Ammon's horn (tissue), 1 donor: ENCODE data around the gene LAMTOR2.
"Not testable (repeated sequence)": the region's sequence is repeated elsewhere in the genome, so short reads cannot be mapped to it uniquely, and the experiment has no call there.

Experiments
- DNase-seq: peaks from one replicate; pipeline ENCODE4 v3.0.0-alpha.2; 2016; ENCODE audit warnings: low spot score

The LAMTOR2 gene

DNA sequence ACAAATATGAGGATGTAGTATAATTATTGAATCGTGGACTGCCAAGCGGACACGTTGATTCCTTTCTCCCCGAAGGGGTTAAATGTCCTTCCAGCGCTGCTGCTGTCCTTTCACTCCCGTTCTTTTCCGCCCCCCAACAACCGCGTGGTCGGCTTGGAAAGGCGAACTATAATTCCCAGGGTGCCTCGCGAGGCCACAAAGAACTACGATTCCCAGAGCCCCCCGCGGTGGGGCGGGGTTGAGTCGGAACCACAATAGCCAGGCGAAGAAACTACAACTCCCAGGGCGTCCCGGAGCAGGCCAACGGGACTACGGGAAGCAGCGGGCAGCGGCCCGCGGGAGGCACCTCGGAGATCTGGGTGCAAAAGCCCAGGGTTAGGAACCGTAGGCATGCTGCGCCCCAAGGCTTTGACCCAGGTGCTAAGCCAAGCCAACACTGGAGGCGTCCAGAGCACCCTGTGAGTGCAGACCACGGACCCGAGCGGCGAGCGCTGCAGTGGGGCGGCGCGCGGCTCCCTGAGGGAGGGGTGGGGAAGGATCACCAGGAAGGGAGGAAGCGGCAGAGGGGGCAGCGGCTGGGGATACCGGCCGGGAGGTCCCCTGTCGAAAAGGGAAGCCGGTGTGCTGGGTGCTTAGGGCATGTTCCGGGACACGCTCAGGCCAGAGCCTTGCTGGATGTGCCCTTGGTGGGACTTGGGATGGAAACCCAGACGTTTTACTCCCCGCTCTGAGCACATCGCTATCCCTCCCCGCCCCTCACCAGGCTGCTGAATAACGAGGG lies at the start of gene LAMTOR2:
TSS of gene LAMTOR2 (plus strand) at position 283 of the 781 bp plus-strand sequence. CDS start at position 391, 108 bp downstream.
- DNase-seq = peak; percentile 97

DNA sequence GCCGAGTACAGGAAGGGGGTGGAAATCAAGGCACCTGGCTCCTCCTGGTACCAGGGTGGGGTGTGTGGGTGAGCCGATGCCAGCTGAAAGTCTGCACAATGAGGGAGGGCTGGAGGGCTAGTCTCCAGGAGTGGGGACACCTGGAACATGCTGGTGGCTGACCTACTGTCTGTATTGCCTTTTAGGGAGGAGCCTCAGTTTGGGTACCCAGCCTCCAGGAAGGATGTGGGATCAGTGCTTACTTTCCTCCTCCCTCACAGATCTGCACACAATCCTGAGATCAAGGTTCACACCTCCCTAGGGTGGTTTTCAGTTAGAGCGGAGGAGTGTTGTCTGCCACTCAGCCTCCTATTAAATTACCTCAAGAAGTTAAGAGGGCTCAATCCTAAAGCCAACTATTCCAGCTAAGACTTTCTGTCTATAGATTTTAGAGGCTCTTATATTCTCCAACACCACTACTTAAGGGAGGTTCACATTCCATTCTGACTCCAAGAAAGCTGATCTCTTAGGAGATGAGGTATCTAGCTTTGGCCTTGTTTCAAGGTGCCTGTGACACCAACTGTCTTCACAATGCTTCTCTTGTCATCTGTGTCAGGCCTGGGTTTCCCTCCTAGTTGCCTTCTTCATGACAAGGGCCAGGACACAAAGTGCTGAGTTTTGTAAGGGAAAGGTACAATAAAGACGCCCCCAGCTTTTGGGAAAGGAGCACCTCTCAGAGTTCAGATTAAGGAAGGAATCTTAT lies 49.6 kb upstream of the LAMTOR2 start:
- DNase-seq = no peak

DNA sequence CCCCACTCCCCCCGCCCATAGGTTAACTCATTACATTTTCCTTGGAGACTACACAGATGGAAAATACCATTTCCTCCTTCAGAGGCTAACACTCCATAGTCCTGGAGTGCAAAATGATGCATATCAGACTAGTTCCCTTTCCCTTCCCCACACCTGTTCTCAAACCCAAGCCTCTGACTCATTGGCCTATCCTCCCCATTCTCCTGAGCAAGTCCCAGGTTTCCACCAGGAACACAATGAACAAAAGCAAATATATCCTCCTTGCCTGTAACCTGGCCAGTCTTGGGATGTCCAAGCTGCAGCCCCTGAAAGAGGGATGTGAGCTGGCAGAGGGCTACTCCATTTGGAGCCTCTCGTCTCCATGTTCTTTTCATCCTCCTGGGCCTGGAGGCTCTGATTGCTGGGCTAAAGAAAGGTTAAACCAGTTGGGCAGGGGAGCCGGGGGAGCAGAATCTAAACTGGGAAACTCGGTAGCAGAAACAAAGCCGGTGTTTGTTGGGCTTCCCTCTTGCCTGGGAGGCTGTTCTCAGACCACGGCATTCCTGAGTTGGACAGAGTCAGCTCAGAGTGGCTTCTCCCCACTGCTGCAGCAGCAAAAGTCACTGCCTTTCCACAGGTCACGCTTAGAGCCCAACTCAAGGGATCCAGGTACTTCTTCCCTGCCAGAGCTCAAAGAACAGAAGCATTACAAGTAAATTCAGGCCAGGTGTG lies 47.8 kb upstream of the LAMTOR2 start:
- DNase-seq = no peak

DNA sequence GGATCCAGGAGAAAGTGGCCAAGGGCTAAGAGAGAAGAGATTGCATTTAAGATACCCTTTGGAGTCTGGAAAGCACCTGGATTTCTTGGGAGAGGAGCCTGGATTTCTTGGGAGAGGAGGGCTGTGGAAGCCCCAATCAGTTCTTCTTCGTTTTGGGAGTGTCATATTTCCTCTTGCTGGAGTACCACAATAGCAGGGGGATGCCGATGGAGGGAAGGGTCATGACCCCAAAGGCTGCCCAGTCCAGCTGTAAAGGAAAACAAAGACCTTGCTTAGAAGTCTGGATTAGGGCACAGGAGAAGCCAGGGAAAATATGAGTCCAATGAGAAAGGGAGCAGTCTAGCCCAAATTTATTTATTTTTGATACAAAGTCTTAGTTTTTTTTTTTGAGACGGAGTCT lies 45.2 kb upstream of the LAMTOR2 start:
- no peak for DNase-seq

DNA sequence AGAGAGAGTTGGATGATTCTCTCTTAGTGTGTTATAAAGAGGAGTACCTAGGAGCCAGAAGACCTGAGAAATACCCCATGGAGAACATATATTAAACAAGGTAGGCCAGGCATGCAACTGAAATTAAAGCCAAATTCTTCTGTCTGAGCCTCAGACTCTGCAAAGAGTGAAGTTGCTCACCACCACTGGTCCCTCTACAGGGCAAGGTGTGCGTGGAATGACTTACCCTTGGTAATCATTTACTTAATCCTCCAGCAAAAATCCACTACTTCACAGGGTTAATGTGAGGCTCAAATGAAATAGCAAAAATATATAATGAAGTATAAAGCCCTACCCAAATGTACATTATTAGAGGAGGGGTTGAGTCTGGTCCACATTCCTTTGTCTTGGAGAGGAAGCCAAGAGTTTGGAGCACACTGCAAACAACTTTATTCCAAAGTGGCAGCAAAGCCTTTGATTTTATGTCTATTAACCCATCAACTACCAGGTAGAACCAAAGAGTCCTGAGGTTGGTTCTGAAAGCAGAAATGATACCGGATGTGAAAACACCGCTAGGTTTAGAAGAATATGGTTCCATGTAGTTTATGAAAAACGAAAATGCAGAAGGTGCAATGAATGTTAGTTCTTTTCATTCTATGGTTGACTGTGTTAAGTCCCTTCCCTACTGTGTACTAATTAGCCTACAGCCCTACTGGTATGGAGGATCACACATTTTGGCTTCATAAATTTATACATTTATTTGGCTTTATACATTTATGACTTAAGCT lies 42.3 kb upstream of the LAMTOR2 start:
- DNase-seq = no peak

DNA sequence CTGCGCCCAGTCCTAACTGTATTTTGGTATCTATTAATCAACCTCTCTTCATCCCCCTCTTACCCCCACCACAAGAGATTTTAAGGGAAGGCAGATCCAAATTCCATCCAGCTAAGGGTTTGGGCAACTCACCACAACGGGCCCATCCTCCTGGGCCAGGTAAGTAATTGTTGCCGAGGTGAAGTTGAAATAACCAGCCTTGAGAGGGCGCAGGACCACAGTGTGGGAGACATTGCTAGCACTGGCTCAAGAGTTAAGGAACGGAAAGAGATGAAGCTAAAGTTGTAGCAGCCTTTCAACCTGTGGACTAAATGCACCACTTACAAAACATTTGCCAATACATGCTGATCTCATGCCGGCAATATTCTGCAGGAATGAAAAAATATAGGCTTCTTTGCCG lies 39.8 kb upstream of the LAMTOR2 start:
- no peak for DNase-seq

DNA sequence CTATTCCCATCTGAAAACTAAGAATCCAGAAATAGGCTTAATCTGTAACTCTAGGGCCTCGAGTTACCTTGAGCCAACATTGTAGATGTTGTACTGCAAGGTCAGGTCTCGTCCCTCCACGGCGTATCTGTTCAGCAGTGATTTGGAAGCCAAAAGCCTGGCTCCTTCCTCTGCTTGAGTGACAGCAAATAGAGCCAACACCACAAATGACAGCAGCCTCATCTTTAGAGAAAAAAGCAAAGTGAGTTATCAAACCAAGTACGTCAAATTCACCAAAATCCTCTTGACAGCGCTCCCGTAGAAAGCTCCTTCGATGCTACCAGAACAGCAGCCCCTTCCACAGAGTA lies 34.7 kb upstream of the LAMTOR2 start:
- no peak for DNase-seq

DNA sequence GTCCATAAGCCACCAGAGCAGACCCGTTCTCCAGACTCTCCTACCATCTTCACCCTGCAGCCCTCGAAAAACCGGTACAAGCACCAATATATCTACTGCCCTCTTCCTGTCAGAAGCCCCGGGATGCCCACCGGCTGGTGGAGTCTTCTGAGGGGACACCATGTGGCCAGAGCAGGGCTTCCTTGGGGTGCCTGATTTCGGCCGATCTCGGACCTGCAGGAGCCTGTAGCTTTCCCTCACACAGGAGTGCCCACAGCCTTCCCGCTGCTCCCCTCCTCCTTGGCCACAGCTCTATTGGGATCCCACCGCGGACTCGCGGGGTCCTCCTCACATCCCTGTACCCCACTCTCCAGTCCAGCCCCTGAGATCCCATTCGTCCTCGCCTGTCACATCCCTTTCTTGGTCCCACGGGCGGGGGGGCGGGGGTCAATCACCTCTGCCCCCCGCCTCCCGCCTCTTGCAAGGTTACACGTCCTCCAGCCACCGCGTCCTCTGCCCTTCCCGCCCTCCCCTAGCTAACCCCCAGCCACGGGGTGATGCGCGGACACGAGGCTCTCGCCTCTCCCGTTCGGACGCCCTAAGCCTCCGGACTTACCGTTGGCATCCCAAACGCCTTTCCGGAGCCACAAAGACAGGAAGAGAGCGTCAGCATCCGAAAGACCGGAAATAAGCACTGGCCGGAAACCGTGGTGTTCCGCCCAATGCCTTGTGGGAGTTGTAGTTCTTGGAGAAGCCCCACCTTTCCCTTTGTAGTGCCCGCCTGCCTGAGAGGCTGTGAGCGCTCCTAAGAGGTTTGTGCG lies 34.1 kb upstream of the LAMTOR2 start, which contains the start of gene SSR2:
TSS of gene SSR2 (minus strand) at position 659 of the 800 bp plus-strand sequence. CDS start 784 bp downstream, outside the sequence.
- DNase-seq = peak; percentile 96

DNA sequence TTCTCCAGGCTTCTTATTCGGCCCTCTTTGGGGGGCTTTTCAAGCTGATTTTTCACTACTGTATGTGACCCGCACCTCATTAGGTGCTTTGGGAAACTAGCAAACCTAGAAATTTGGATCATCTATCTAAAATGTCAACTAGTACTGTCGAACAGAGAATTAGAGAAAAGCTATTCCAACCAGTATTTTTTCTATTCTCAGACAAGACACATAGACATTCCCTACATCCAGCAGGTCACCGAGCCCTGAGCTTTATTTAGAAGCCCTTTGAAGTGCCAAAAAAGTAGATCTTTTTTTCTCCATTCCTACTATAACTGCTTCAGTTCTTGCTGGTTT lies 33.5 kb upstream of the LAMTOR2 start:
- DNase-seq = no peak

DNA sequence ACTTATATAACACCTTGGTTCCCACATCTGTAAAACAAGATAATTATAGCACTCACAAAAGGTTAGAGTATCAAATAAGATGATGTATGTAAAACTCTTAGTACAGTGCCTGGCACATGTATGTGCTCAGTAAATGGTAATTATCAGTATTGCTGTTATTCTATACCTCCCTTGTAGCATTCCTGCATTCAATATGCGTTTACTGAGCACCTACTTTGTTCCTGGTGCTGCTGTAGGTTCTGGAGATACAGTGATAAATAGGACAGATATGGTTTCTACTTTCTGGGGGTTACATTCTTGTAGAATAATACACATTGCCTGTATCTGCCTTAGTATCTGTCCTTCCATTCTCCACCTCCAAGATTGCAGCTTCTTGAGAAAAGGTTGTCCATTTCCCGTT lies 32.6 kb upstream of the LAMTOR2 start:
- no peak for DNase-seq

DNA sequence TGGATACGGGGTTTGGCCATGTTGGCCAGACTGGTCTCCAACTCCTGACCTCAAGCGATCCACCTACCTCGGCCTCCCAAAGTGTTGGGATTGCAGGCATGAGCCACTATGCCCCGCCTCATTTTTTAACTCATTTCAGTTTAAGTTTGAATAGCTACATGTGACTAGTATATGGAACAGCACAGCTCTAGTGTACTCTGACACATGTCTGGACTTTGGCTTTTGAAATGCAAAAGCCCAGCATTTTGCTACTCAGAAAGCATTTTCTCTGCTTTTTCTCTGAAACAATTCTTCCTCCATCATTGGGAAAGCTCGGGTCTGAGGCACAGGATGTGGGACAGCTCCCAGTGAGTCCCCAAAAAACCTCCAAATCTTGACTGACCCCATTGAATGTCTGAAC lies 29.8 kb upstream of the LAMTOR2 start:
- DNase-seq = no peak

DNA sequence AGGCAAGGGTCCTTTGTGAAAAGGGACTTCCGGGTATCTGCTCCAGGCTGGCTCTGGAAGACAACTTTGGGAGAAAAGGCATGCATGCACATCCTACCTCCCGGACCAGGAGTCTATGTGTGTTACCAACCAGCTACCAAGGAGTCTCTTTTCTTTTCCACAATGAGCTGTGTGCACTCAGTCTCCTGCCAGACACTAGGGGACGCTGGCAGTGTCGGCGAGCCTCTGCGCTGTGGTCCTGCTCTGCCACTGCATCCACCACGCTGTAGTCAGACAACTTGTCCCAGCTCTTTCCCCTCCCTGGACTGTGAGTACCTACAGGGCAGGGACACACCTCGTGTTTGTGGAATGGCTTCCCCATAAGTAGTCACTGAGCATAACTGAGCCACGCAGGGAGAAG lies 28.7 kb upstream of the LAMTOR2 start:
- peak; percentile 30 for DNase-seq

DNA sequence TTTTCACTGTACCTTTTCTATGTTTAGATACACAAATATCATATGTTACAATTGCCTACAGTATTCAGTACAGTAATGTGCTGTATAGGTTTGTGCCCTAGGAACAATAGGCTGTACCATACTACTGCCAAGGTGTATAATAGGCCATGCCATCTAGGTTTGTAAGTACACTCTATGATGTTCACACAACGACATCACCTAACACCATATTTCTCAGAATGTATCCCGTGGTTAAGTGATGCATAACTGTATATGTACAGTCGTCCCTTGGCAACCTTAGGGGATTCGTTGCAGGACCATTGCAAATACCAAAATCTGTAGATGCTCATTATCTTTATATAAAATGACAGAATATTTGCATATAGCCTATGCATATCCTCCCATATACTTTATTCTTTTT lies 28.0 kb upstream of the LAMTOR2 start:
- no peak for DNase-seq

DNA sequence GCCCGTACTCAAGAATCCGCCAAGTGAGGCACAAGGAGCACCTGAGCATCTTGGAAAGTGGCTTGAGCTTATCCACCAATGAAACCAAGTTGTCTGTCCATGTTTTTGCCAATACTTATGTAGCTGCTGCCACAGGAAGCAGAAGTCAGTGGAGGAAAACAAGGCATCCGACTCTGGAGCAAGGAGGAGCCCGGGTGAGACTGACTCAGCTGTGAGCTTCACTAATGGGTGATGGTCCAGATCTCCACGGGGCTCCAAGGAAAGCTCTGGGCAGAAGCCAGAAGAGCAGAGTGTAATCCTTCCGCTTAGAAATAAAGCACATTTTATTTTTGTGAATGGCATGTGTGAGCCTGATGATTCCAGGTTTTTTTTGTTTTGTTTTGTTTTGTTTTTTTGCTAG lies 21.6 kb upstream of the LAMTOR2 start:
- no peak for DNase-seq

DNA sequence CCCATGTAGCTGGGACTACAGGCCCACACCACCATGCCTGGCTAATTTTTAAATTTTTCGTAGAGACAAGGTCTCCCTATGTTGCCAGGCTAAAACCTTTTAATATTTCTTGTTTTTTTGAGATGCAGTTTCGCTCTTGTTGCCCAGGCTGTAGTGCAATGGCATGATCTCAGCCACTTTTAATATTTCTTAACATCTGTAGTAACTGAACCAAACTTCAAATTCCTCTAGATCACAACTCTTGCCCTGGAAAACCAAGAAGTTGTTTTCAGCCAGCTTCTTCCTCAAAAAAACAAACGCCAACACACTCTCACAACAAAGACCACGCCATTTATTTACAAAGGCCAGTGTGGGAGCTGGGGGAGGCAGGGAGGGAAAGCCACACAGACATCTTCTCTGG lies 19.6 kb upstream of the LAMTOR2 start:
- not testable (repeated sequence) for DNase-seq

DNA sequence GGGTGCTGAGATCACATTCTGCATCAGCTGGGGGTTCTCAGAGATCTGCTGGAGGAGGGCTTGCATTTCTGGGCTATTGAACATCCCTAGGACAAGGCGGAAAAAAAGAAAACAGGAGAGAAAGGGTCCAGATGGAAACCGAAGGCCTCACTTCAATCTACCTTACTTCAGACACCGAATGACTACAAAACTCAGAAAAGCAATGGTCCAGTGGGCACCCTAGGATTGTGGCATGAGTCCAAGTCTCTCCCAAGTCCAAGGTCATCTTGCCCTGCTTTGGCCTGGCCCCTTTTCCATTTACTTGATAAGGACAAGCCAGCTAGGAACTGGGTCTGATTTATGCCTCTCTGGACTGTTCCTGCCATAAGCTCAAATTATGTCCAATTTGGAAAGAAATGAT lies 11.8 kb upstream of the LAMTOR2 start:
- DNase-seq = no peak

DNA sequence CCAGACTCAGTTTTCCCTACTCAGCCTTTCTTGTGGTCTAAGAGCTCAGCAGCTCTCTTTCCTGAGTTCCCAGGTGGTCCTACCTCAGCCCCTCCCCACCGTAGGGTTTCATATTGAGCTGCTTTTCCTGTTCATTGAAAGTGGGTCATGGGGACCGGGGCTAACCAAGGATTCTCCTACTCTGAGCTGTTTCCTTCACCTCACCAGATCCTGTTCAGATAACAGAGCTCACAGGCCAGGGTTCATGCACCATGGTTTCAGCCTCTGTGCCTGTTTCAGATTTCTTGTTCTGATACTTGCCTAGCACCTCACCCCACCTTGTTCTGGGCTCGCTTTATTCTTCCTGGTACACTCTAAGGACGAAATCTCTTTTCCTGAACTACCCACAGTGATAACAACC lies 9.5 kb upstream of the LAMTOR2 start:
- DNase-seq = no peak

DNA sequence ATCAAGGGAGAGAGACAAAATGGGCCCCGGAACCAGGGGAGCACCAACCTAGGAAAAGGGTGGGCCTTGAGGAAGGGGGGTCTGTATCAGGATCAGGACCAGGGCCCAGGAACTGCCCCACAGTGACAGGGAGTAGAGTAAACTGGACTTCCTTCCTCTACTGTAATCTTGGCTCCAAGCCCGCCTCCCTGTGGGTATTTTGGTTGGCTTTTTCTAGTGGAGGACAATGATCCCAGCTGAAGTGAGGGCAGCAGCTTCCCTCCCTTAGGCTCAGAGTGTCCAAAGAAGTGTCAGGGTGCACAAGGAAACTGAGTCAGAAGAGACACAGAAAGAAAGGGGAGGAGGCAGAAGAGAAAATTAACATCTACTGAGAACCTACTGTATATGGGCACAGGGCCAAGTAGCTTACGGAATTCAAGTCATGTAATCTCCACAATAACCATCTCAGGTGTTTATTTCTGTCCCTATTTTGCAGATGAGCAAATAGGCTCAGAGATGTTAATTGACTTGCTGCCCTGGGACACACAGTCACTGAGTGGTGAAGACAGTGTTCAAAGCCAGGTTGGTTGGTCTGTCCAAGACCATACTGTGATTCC lies 5.8 kb upstream of the LAMTOR2 start:
- DNase-seq = no peak

DNA sequence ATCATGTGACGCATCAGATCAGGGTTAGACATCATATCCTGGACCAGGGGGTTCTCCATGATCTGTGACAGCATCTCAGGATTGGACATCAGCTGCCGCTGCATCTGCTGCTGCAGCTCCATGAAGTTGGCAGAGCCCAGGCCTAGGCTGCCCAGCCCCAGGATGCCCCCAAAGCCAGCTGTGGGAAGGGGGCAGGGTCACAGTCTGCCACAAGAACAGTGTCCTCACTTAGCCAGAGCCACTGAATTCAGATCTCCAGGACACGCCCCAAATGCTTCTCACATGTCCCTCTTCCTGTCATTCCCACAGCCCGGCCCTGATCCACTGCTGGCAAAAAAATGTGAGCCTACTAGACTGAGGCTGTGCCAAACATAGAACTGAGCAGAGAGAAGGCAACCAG lies 4.2 kb upstream of the LAMTOR2 start:
- peak; percentile 56 for DNase-seq

DNA sequence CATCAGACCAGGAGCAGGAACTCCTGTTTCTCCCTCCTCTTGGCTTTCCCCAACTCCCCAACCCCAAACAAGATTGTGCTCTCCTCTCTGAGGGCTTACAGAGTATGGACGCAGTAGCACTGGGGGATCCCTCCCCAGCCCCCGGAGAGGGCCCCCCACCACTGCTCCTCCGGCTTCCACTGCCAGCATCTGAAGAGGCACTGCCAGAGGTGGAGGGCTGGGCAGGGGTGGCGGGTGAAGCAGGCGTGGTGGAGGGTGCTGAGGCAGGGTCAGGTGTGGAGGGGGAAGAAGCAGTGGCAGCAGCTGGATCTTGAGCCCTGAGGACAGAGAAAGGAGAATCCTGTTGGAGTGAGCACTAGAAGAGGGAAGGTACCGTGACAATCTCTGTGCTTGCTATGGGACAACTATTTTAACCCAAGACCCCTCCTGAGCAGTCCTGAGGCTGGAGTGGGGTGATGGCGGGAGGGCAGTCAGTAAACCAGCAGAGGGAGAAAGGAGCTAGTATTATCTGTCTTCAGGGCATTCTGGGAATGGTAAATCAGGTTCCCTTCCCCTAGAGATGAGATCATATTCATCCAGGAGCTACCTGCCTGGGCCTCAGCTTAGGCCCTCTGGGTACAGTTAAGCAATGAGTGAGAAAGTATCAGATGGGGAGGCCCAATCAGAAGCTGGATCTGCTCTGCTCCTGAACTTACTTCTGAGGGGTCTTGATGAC lies 3.4 kb upstream of the LAMTOR2 start:
- DNase-seq = no peak
